HepG2 (cell line): ENCODE results near the gene TFCP2L1. TPM values are rescaled to one million over a fixed set of nuclear protein-coding genes. Genes with fewer than 3 reads are reported as not detected.

Experiments used
- ATAC-seq: fragments of 200-7000 bp; cut with Tn5 transposase; 3 replicates; pipeline ENCODE4 v1.9.1; 2020; ENCODE audit warnings: mild to moderate bottlenecking, moderate library complexity
- BruUV-seq: library from RNA; stranded (reverse); fragments of 400-500 nt; replicated peaks from 2 replicates; lab custom pipeline; 2021; lab: Mats Ljungman, UMichigan
- CTCF ChIA-PET: fragments of 300-600 bp; formaldehyde crosslinking; extraction: SDS; loops from one replicate; lab custom pipeline; 2021; ENCODE audit warnings: low total read pairs, inconsistent platforms, low intra/inter-chr PET ratio; lab: Yijun Ruan, JAX
- POLR2A ChIA-PET: fragments of 350-600 bp; sonication (Branson Sonifier 250); formaldehyde crosslinking; loops from one replicate; lab custom pipeline; 2020; ENCODE audit warnings: antibody characterized with exemption, inconsistent platforms; lab: Yijun Ruan, JAX
- DNase-seq: peaks from one replicate; pipeline ENCODE4 v3.0.0-alpha.2; 2015; ENCODE audit warnings: low spot score
- FAIRE-seq: peaks from 3 replicates; lab custom pipeline; 2011; peaks lifted over from hg19 to GRCh38; lab: Jason Lieb, UNC
- H2AFZ ChIP-seq: one replicate; pipeline ENCODE4 v1.6.1; 2011; ENCODE audit warnings: low read length, inconsistent platforms
- H3K27ac ChIP-seq: fragments of 300-600 bp; 3 replicates; pipeline ENCODE4 v1.8.0; 2011; ENCODE audit warnings: mixed run types, mild to moderate bottlenecking, mixed read lengths, low read length, inconsistent platforms; ENCODE audit not compliant: insufficient read depth; ENCODE audit errors: extremely low read length
- H3K27me3 ChIP-seq, 2 experiments: fragments of 200-600 bp in 1 of 2; 2 replicates in 1 of 2; 3 replicates in 1 of 2; pipeline versions ENCODE4 v1.6.0 to v1.8.0; 2011; ENCODE audit warnings: low read length in 2 of 2, mild to moderate bottlenecking in 2 of 2, moderate library complexity in 2 of 2, inconsistent platforms in 1 of 2; ENCODE audit not compliant: insufficient read depth in 2 of 2, control insufficient read depth in 1 of 2
- H3K36me3 ChIP-seq, 2 experiments: fragments of 200-600 bp in 1 of 2; replicated peaks in 1 of 2; 2 replicates in 1 of 2; 3 replicates in 1 of 2; pipeline versions ENCODE4 v1.5.1 to v1.8.0; 2011; ENCODE audit warnings: low read length in 2 of 2, inconsistent platforms in 1 of 2; ENCODE audit not compliant: insufficient read depth in 2 of 2, control insufficient read depth in 1 of 2
- H3K4me1 ChIP-seq: 2 replicates; pipeline ENCODE4 v1.5.1; 2012; ENCODE audit warnings: low read length, inconsistent platforms; ENCODE audit not compliant: insufficient read depth
- H3K4me2 ChIP-seq: 2 replicates; pipeline ENCODE4 v1.6.0; 2011; ENCODE audit warnings: low read depth, low read length, inconsistent platforms
- H3K4me3 ChIP-seq, 3 experiments: fragments of 200-600 bp in 1 of 3; sonication (generic), shearing (Covaris generic) in 1 of 3; replicated peaks in 1 of 3; 2 replicates each; pipeline ENCODE4 v1.5.1; 2011 to 2016; ENCODE audit warnings: low read length in 3 of 3, inconsistent platforms in 2 of 3, low read depth in 2 of 3, mild to moderate bottlenecking in 2 of 3, control low read depth in 1 of 3, mixed read lengths in 1 of 3; ENCODE audit not compliant: insufficient read depth in 1 of 3
- H3K79me2 ChIP-seq: one replicate; pipeline ENCODE4 v1.6.1; 2011; ENCODE audit warnings: low read length, inconsistent platforms; ENCODE audit not compliant: insufficient read depth
- H3K9ac ChIP-seq: 2 replicates; pipeline ENCODE4 v1.6.0; 2011; ENCODE audit warnings: mild to moderate bottlenecking, low read depth, low read length, inconsistent platforms; ENCODE audit not compliant: insufficient read depth
- H3K9me3 ChIP-seq: 2 replicates; pipeline ENCODE4 v1.5.1; 2012; ENCODE audit warnings: mild to moderate bottlenecking, low read length
- H4K20me1 ChIP-seq: 2 replicates; pipeline ENCODE4 v1.6.0; 2011; ENCODE audit warnings: inconsistent platforms, mild to moderate bottlenecking, low read length, moderate library complexity; ENCODE audit not compliant: insufficient read depth
- ARID4A ChIP-seq: sonication (generic); formaldehyde crosslinking; IDR thresholded peaks from 2 replicates; pipeline ENCODE4 v1.5.0; 2020; ENCODE audit warnings: mild to moderate bottlenecking, missing genetic modification reagents, borderline replicate concordance
- ATF4 ChIP-seq, 2 experiments: fragments of 450-650 bp in 1 of 2; sonication (generic) in 1 of 2; formaldehyde crosslinking; IDR thresholded peaks; 2 replicates each; pipeline versions ENCODE4 v1.5.0 to v1.8.0; 2020 to 2022; ENCODE audit warnings: mild to moderate bottlenecking in 1 of 2, missing genetic modification reagents in 1 of 2
- DZIP1 ChIP-seq: sonication (generic); formaldehyde crosslinking; IDR thresholded peaks from 2 replicates; pipeline ENCODE4 v1.5.0; 2020; ENCODE audit warnings: mild to moderate bottlenecking, missing genetic modification reagents
- HCFC1 ChIP-seq: fragments of 150-350 bp; IDR thresholded peaks from 2 replicates; pipeline ENCODE4 v1.6.1; 2014; ENCODE audit warnings: low read depth, low read length
- MAFF ChIP-seq: IDR thresholded peaks from 2 replicates; pipeline ENCODE4 v1.6.1; 2011; ENCODE audit warnings: low read depth, low read length, improper control_type of control experiment
- NFE2 ChIP-seq: sonication (generic); formaldehyde crosslinking; IDR thresholded peaks from 2 replicates; pipeline ENCODE4 v1.4.0; 2020; ENCODE audit warnings: missing genetic modification reagents
- ONECUT2 ChIP-seq: sonication (generic); formaldehyde crosslinking; IDR thresholded peaks from 2 replicates; pipeline ENCODE4 v1.4.0; 2020; ENCODE audit warnings: missing genetic modification reagents
- RBM22 ChIP-seq: fragments of 200-400 bp; formaldehyde crosslinking; optimal IDR thresholded peaks from 2 replicates; pipeline ENCODE3; 2017; ENCODE audit warnings: mild to moderate bottlenecking, low read length, moderate library complexity
- SAFB2 ChIP-seq: sonication (generic); formaldehyde crosslinking; IDR thresholded peaks from 2 replicates; pipeline ENCODE4 v1.5.1; 2020; ENCODE audit warnings: missing genetic modification reagents, low read depth, mild to moderate bottlenecking, borderline replicate concordance
- ZBTB3 ChIP-seq: sonication (generic); formaldehyde crosslinking; IDR thresholded peaks from 2 replicates; pipeline ENCODE4 v1.4.0; 2020; ENCODE audit warnings: low read depth, mild to moderate bottlenecking, moderate library complexity, missing genetic modification reagents, borderline replicate concordance
- ZHX1 ChIP-seq: sonication (generic); formaldehyde crosslinking; IDR thresholded peaks from 2 replicates; pipeline ENCODE4 v1.8.1; 2022; ENCODE audit warnings: low read depth, mild to moderate bottlenecking, missing genetic modification reagents
- ZNF234 ChIP-seq: sonication (generic); formaldehyde crosslinking; conservative IDR thresholded peaks from 2 replicates; pipeline ENCODE4 v1.5.1; 2020; ENCODE audit warnings: mild to moderate bottlenecking, missing genetic modification reagents
- ZNF773 ChIP-seq: sonication (generic); formaldehyde crosslinking; IDR thresholded peaks from 2 replicates; pipeline ENCODE4 v1.4.0; 2020; ENCODE audit warnings: missing genetic modification reagents, borderline replicate concordance
- ZNF839 ChIP-seq: sonication (generic); formaldehyde crosslinking; IDR thresholded peaks from 2 replicates; pipeline ENCODE4 v1.4.0; 2020; ENCODE audit warnings: missing genetic modification reagents, mild to moderate bottlenecking, borderline replicate concordance
- ZSCAN22 ChIP-seq: sonication (generic); formaldehyde crosslinking; IDR thresholded peaks from 2 replicates; pipeline ENCODE4 v1.4.0; 2020; ENCODE audit warnings: mild to moderate bottlenecking, missing genetic modification reagents
- WGBS: methylation state at CpG from one replicate; pipeline ENCODE4 v1.1.6; 2017; ENCODE audit warnings: low lambda C conversion rate; 5-methylcytosine and 5-hydroxymethylcytosine counted together
- in situ Hi-C: cut with HindIII; loops from 2 replicates; pipeline ENCODE4 v1.10.0; 2017; ENCODE audit warnings: low pct_unique_long_range_greater_than_20kb; ENCODE audit not compliant: extremely low pct_ligation_motif_present
- intact Hi-C: fragments of 100-400 bp; cut with micrococcal nuclease; formaldehyde crosslinking; loops from one replicate; pipeline ENCODE4 v1.10.0; 2022; ENCODE audit not compliant: unreplicated experiment
- polyA plus RNA-seq, 8 experiments: library from polyadenylated mRNA; depleted of rRNA in 3 of 8; stranded (reverse) in 7 of 8; unstranded in 1 of 8; fragments of >200 nt; fragmentation: Illumina TruSeq in 4 of 8; extraction: Trizol in 4 of 8; gene quantifications; 2 replicates each; pipeline versions ENCODE4 v1.2.1 to v1.2.3, GENCODE V29; 2011 to 2016; ENCODE audit warnings: low read depth in 4 of 8, missing spikeins in 1 of 8, mixed read lengths in 1 of 8; ENCODE audit not compliant: insufficient read depth in 1 of 8
- total RNA-seq, 5 experiments: library from RNA; depleted of rRNA; stranded (reverse); fragments of >200 nt; fragmentation: Illumina TruSeq; extraction: Trizol; gene quantifications; 2 replicates each; pipeline ENCODE4 v1.2.3, GENCODE V29; 2016; ENCODE audit warnings: low read depth in 1 of 5

Gene TFCP2L1
- total and polyA plus RNA-seq, 2 of the 13 experiments (the other 11 are each of a cell fraction or from before 2014, with no cell fraction given) = under 0.01 TPM; not detected in 1

- Histone ChIP-seq H3K9ac (no peak overlapping the region), H3K79me2 (no peaks in the 10 kb centered on the region), H4K20me1 (no peaks in the 10 kb centered on the region), H3K4me1 (no peaks in the 10 kb centered on the region), H3K27me3 (peaks cover 11 to 60% of the 10 kb centered on the region in 2 experiments; a peak in 4 of 5 replicates), H3K27ac (no peak overlapping the region), H3K9me3 (no peaks in the 10 kb centered on the region), H3K4me2 (no peak overlapping the region), H3K36me3 (no peaks in the 10 kb centered on the region), H2AFZ (no peak overlapping the region), H3K4me3 (no peak overlapping the region)
- ATAC-seq (no peak), DNase-seq (no peak), FAIRE-seq (no peak)
- 48% methylated on average over 5 of the region's 5 CpGs for WGBS
- CTCF ChIA-PET = no interaction called here
- POLR2A ChIA-PET = no interaction called here
- intact Hi-C loops = no loop called here
- BruUV-seq = no TSS peak
- no peak for TF ChIP-seq ATF4 (CRISPR knock-in tag; IDR thresholded peaks at IDR 0.05)
- TF ChIP-seq DZIP1 (CRISPR knock-in tag) = no peak
- no peak for TF ChIP-seq ZSCAN22 (CRISPR knock-in tag)
- no peak for TF ChIP-seq NFE2 (CRISPR knock-in tag)
- no peak for TF ChIP-seq HCFC1
- no peak for TF ChIP-seq MAFF
- no peak for TF ChIP-seq ZBTB3 (CRISPR knock-in tag)
- TF ChIP-seq ONECUT2 (CRISPR knock-in tag) = no peak
- TF ChIP-seq ZNF234 (CRISPR knock-in tag) = no peak
- TF ChIP-seq ARID4A (CRISPR knock-in tag) = no peak
- TF ChIP-seq RBM22 = no peak
- no peak for TF ChIP-seq SAFB2 (CRISPR knock-in tag)
- TF ChIP-seq ZNF839 (CRISPR knock-in tag) = no peak
- no peak for TF ChIP-seq ZNF773
- TF ChIP-seq ZHX1 (CRISPR knock-in tag) = no peak
- in situ Hi-C loops = no loop called here
These were observed 6.2 kb upstream of the TFCP2L1 start for GRCh38 chr2:121291251-121291580.
